GM06990 (cell line): ENCODE data around the gene PRKCZ.

ENCODE experiments used
- DNase-seq: peaks from one replicate; pipeline ENCODE4 v3.0.0-alpha.2; 2011; ENCODE audit not compliant: insufficient read length; ENCODE audit errors: extremely low read depth
- H3K27me3 ChIP-seq: replicated peaks from 2 replicates; pipeline ENCODE4 v1.6.0; 2011; ENCODE audit warnings: low read length; ENCODE audit not compliant: control insufficient read depth, insufficient read depth
- H3K36me3 ChIP-seq: 2 replicates; pipeline ENCODE4 v1.5.1; 2011; ENCODE audit warnings: low read length; ENCODE audit not compliant: control insufficient read depth, insufficient read depth
- H3K4me3 ChIP-seq: replicated peaks from 2 replicates; pipeline ENCODE4 v1.5.1; 2011; ENCODE audit warnings: low read depth, mild to moderate bottlenecking, control low read depth, low read length
- TF ChIP-seq, protein P1 (sequence below): IDR thresholded peaks from 2 replicates; pipeline ENCODE4 v1.5.1; 2011; ENCODE audit warnings: low read length, control low read depth, mild to moderate bottlenecking, inconsistent platforms; ENCODE audit not compliant: insufficient read depth, poor library complexity, severe bottlenecking

Gene PRKCZ

DNA sequence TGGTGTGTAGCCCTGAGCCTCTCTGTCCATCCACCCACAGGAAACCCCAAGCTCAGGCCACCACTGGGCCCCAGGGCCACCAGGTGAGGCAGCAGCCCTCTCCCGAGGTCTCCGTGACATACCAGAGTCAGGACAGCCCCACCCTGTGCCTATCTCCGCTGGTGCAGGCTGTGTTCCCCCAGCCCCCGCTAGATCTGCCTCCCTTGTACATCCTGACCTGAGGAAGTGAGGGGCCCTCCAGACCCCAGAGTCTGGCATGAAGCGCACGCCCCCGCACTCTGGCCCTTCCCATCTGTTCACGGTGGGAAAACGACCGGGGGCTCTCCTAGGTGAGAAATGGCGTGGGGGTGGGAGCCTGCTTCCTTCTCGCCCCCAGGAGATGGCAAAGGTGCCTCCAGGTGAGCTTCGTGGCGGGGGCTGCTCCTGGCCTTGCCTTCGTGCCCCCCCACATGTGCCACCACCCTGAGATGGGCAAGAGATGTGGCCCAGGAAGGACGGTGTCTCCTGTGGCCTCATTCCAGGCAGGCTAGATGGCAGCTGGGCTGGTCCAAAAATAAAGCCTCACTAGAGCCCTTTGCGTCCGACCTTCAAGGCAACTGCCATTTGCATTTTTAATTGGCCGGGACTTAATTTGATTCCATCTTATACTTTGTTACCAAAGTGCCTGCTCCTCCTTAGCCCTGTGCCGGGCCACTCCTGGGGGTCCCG is 28.0 kb upstream of the PRKCZ start:
- TF ChIP-seq, protein P1, sequence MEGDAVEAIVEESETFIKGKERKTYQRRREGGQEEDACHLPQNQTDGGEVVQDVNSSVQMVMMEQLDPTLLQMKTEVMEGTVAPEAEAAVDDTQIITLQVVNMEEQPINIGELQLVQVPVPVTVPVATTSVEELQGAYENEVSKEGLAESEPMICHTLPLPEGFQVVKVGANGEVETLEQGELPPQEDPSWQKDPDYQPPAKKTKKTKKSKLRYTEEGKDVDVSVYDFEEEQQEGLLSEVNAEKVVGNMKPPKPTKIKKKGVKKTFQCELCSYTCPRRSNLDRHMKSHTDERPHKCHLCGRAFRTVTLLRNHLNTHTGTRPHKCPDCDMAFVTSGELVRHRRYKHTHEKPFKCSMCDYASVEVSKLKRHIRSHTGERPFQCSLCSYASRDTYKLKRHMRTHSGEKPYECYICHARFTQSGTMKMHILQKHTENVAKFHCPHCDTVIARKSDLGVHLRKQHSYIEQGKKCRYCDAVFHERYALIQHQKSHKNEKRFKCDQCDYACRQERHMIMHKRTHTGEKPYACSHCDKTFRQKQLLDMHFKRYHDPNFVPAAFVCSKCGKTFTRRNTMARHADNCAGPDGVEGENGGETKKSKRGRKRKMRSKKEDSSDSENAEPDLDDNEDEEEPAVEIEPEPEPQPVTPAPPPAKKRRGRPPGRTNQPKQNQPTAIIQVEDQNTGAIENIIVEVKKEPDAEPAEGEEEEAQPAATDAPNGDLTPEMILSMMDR = no peak
- Histone ChIP-seq H3K4me3 (no peak overlapping the region), H3K36me3 (no peaks in the 10 kb centered on the region), H3K27me3 (no peaks in the 10 kb centered on the region; the same call in 1 of the 2 replicates)
- DNase-seq = no peak

DNA sequence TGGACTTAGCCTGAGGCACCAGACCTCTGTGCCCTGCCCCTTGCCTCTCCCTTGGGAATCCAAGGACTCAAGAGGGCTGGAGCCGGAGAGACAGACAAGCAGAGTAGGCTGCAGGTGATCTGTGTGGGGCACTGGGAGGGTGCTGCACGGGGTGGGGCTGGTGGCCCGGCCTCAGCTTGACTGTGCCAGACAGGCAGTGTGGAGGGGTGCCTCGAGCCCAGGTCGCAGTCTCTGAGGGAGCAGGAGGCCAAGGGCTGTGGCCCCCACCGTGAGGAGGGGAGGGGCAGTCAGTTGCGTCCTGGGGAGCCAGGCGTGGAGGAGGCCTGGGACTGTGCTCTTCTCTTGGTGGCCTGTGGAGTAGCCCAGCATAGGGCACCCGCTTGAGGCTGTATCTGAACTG is 27.0 kb upstream of the PRKCZ start:
- Histone ChIP-seq H3K36me3 (no peaks in the 10 kb centered on the region), H3K27me3 (no peaks in the 10 kb centered on the region; the same call in 1 of the 2 replicates), H3K4me3 (no peak overlapping the region)
- no peak for DNase-seq
- TF ChIP-seq, protein P1 = no peak

- Histone ChIP-seq H3K36me3 (no peaks in the 10 kb centered on the region), H3K4me3 (no peak overlapping the region), H3K27me3 (no peaks in the 10 kb centered on the region; the same call in 1 of the 2 replicates)
- DNase-seq = no peak
- TF ChIP-seq, protein P1 = no peak
These were observed 25.8 kb upstream of the PRKCZ start for GRCh38 chr1:2024451-2024850.

GRCh38 chr1:2024887-2025286 is 25.3 kb upstream of the PRKCZ start:
- TF ChIP-seq, protein P1 = no peak
- no peaks in the 10 kb centered on the region; the same call in 1 of the 2 replicates for H3K27me3 ChIP-seq
- no peak overlapping the region for H3K4me3 ChIP-seq
- no peaks in the 10 kb centered on the region for H3K36me3 ChIP-seq
- DNase-seq = no peak

- Histone ChIP-seq H3K36me3 (no peaks in the 10 kb centered on the region), H3K4me3 (no peak overlapping the region), H3K27me3 (no peaks in the 10 kb centered on the region; the same call in 1 of the 2 replicates)
- no peak for DNase-seq
- TF ChIP-seq, protein P1 = no peak
These were observed 24.7 kb upstream of the PRKCZ start for GRCh38 chr1:2025491-2025981.
